HG03045 (cell line): Measurements from ENCODE around the gene LPXN.
"Not testable (repeated sequence)": the region's sequence is repeated elsewhere in the genome, so short reads cannot be mapped to it uniquely, and the experiment has no call there.

ENCODE experiments used
- ATAC-seq: cut with Tn5 transposase; IDR thresholded peaks from one replicate; pipeline ENCODE4 v1.9.1; 2021; ENCODE audit warnings: mild to moderate bottlenecking, moderate library complexity; ENCODE audit not compliant: unreplicated experiment

Gene LPXN

GRCh38 chr11:58579192-58580129 lies 3.8 kb upstream of the LPXN start:
- peak; percentile 51 for ATAC-seq

- peak; percentile 36 for ATAC-seq
These were observed 3.1 kb upstream of the LPXN start, which contains the start of gene ZFP91 for GRCh38 chr11:58578635-58579191. Gene ZFP91, plus strand, starts transcription at chr11:58579063. Its CDS starts 219 bp downstream, at chr11:58579282.

- peak; percentile 42 for ATAC-seq
These were observed 2.5 kb upstream of the LPXN start for GRCh38 chr11:58578136-58578634.

GRCh38 chr11:58577555-58578135 lies 2.0 kb upstream of the LPXN start:
- peak; percentile 44 for ATAC-seq

- ATAC-seq, result no peak
These were observed 1.3 kb upstream of the LPXN start for GRCh38 chr11:58576887-58577471.

GRCh38 chr11:58574881-58575280 lies 775 bp downstream of the LPXN start:
- no peak for ATAC-seq

GRCh38 chr11:58573451-58574104 lies 2.1 kb downstream of the LPXN start:
- no peak for ATAC-seq

- ATAC-seq, result not testable (repeated sequence)
These were observed 2.8 kb downstream of the LPXN start for GRCh38 chr11:58572906-58573305.

GRCh38 chr11:58567889-58568512 lies 7.7 kb downstream of the LPXN start:
- peak; percentile 81 for ATAC-seq

- no peak for ATAC-seq
These were observed 11.4 kb downstream of the LPXN start for GRCh38 chr11:58564231-58564630.

GRCh38 chr11:58562375-58562800 lies 13.3 kb downstream of the LPXN start:
- peak; percentile 53 for ATAC-seq

GRCh38 chr11:58561394-58562098 lies 14.1 kb downstream of the LPXN start:
- ATAC-seq, result no peak

- ATAC-seq, result no peak
These were observed 14.8 kb downstream of the LPXN start for GRCh38 chr11:58560842-58561241.

- no peak for ATAC-seq
These were observed 26.0 kb downstream of the LPXN start for GRCh38 chr11:58549644-58550043.

- no peak for ATAC-seq
These were observed 28.8 kb downstream of the LPXN start for GRCh38 chr11:58546841-58547240.

- ATAC-seq, result no peak
These were observed 43.8 kb downstream of the LPXN start for GRCh38 chr11:58531865-58532341.

GRCh38 chr11:58530236-58530635 lies 45.4 kb downstream of the LPXN start:
- ATAC-seq, result no peak

GRCh38 chr11:58527429-58527828 lies 48.2 kb downstream of the LPXN start:
- no peak for ATAC-seq

- ATAC-seq, result no peak
These were observed 48.9 kb downstream of the LPXN start for GRCh38 chr11:58526721-58527120.
